HFF-Myc (cell line): Measurements from ENCODE around the gene RRN3.
"Not testable (repeated sequence)": the region's sequence is repeated elsewhere in the genome, so short reads cannot be mapped to it uniquely, and the experiment has no call there.

ENCODE experiments used
- DNase-seq: peaks from one replicate; pipeline ENCODE4 v3.0.0-alpha.2; 2011; ENCODE audit warnings: low read depth; ENCODE audit errors: extremely low read depth
- H3K4me3 ChIP-seq: replicated peaks from 2 replicates; pipeline ENCODE4 v1.5.1; 2011; ENCODE audit warnings: low read depth, mild to moderate bottlenecking, control low read depth, low read length
- TF ChIP-seq, protein P1 (sequence below): IDR thresholded peaks from 2 replicates; pipeline ENCODE4 v1.5.1; 2012; ENCODE audit warnings: mild to moderate bottlenecking, low read depth, low read length, control low read depth; ENCODE audit errors: missing control alignments

Gene RRN3

DNA sequence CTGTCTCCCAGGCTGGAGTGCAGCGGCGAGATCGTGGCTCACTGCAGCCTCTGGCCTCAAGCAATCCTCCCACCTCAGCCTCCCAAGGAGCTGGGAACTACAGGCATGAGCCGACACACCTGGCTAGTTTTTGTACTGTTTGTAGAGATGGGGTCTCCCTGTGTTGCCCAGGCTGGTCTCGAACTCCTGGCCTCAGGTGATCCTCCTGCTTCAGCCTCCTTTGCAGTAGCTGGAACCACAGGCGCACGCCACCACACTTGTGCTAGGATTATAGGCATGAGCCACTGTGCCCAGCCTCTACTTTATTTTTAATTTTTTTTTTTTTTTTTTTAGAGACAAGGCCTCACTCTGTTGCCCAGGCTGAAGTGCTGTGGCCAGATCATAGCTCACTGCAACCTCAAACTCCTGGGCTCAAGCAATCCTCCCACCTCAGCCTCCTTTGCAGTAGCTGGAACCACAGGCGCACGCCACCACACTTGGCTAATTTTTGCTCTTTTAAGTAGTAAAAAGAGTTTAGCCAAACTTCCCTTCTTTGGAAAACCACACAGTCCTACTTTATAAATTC is 42.6 kb downstream of the RRN3 start:
- TF ChIP-seq, protein P1, sequence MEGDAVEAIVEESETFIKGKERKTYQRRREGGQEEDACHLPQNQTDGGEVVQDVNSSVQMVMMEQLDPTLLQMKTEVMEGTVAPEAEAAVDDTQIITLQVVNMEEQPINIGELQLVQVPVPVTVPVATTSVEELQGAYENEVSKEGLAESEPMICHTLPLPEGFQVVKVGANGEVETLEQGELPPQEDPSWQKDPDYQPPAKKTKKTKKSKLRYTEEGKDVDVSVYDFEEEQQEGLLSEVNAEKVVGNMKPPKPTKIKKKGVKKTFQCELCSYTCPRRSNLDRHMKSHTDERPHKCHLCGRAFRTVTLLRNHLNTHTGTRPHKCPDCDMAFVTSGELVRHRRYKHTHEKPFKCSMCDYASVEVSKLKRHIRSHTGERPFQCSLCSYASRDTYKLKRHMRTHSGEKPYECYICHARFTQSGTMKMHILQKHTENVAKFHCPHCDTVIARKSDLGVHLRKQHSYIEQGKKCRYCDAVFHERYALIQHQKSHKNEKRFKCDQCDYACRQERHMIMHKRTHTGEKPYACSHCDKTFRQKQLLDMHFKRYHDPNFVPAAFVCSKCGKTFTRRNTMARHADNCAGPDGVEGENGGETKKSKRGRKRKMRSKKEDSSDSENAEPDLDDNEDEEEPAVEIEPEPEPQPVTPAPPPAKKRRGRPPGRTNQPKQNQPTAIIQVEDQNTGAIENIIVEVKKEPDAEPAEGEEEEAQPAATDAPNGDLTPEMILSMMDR, result no peak
- DNase-seq, result no peak
- no peak overlapping the region for H3K4me3 ChIP-seq

DNA sequence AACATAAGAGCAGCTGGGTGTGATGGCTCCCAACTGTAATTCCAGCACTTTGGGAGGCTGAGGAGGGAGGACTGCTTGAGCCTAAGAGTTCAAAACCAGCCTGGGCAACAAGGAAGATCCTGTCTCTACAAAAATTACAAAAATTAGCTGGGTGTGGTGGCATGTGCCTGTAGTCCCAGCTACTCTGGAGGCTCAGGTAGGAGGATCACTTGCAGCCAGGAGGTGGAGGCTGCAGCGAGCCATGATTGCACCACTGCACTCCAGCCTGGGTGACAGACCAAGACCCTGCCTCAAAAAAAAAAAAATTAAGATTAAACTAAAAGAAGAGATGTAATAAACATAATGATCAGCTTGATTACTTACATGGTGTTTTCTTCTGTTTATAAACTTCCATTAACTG is 43.6 kb downstream of the RRN3 start:
- DNase-seq, H3K4me3 ChIP-seq: not testable (repeated sequence)

DNA sequence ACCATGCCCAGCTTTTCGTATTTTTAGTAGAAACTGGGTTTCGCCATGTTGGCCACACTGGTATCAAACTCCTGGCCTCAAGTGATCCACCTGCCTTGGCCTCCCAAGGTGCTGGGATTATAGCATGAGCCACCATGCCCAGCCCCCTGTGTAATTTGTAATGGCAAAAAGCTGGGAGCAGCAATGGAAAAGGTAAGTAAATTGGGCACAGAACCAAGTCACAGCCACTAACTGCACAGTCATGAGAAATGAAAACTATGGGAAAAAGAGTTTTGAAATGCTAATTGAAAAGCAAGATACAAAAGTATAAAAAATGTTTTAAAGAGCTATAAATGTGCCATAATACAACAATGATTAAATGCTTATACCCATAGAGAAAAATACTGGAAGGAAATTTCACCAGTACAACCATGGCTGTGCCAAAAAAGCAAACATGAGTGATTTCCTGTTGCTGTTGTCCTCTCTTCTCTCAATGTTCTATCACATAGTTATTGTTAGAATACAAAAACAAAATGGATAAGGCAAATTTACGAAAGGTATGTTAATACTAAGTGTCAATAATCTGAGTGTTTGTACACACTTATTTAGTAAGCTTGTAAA is 44.4 kb downstream of the RRN3 start:
- no peak for DNase-seq
- TF ChIP-seq, protein P1, result no peak
- H3K4me3 ChIP-seq, result no peak overlapping the region

DNA sequence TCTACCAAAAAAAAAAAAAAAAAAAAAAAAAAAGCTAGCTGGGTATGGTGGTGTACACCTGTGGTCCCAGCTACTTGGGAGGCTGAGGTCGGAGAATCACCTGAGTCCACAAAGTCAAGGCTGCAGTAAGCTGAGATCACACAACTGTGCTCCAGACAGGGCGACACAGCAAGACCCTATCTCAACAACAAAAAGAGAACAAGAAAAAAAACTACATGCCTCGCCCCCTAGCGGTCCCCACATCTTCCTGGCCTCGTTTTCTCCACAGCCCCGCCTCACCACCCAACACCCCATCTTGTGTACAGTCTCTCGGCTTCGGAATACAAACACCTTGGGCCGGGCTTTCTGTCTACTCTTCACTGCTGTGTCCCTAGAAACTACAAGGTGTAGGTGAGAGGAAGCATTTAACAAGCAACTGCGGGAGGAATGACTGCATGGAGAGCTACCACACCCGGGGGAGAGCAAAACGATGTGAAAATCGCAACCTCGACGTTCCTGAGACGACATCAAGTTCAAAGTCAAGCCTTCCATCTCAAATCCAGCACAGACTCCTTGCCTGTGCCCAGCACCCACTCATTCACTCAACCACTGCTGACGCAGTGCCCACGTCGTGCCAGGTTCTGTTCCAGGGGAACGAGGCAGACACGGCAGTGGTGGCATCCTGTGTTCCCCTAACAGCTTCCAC is 47.2 kb downstream of the RRN3 start:
- H3K4me3 ChIP-seq, result no peak overlapping the region
- TF ChIP-seq, protein P1, result no peak
- no peak for DNase-seq

DNA sequence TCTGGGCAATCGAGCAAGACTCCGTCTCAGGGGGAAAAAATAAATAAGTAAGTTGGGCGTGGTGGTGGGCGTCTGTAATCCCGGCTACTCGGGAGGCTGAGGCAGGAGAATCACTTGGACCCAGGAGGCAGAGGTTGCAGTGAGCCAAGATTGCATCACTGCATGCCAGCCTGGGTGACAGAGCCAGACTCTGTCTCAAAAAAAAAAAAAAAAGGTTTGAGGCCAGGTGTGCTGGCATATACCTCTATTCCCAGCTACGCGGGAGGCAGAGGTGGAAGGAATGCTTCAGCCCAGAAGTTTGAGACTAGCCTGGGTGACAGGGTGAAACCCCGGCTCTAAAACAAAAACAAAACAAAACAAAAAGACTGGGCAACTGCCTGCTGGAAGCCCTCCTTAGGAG is 48.8 kb downstream of the RRN3 start:
- not testable (repeated sequence) for DNase-seq

DNA sequence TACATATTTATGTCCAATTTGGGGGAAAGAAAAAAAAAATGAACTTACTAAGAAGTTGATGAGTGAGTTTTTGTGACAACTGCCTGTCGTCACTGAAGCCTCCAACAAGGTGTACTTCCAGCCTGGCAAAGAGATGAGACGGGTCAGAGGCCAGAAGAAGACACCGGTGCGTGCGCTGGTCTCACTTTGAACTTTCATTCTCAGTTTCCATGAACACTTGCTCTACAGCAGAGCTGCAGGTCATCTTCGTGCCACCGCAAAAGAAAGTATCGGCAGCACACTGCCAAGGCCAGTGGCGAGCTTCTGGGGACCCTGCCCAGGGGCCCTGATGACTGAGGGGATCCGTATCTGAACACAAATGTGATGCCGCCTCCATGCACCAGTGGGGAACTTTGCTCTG is 49.8 kb downstream of the RRN3 start:
- no peak overlapping the region for H3K4me3 ChIP-seq
- TF ChIP-seq, protein P1, result no peak
- DNase-seq, result no peak

More for the DNA sequence above, 48.8 kb downstream of the RRN3 start:
- not testable (repeated sequence) for H3K4me3 ChIP-seq

DNA sequence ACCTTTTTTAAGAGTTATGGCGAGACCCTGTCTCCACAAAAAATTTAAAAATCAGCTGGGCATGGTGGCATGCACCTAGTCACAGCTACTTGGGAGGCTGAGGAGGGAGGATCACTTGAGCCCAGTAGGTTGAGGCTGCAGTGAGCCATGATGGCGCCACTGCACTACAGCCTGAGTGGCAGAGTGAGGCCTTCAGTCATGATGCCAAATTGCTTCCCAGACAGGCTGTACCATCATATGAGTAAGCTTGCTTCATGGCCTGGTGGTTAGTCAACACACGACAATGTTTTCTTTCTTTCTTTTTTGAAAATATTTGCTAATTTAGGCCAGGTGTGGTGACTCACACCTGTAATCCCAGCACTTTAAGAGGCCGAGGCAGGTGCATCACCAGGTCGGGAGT is 50.7 kb downstream of the RRN3 start:
- no peak for DNase-seq
- TF ChIP-seq, protein P1, result no peak
- no peak overlapping the region for H3K4me3 ChIP-seq
